Chondrocyte (in vitro differentiated cells): ENCODE results near the gene ETV2. TPM values are rescaled to one million over a fixed set of nuclear protein-coding genes. Genes with fewer than 3 reads are reported as not detected.

Experiments
- DNase-seq: peaks from one replicate; pipeline ENCODE4 v3.0.0; 2021; ENCODE audit warnings: mixed read lengths, low spot score
- H3K27ac Mint-ChIP-seq: one replicate; pipeline ENCODE4 v1.8.0; 2021; ENCODE audit warnings: mild to moderate bottlenecking, moderate library complexity, mixed read lengths; ENCODE audit not compliant: unreplicated experiment
- H3K27me3 Mint-ChIP-seq: 2 replicates; pipeline ENCODE4 v1.8.0; 2021; ENCODE audit warnings: low read depth, mixed read lengths
- H3K36me3 Mint-ChIP-seq: 2 replicates; pipeline ENCODE4 v1.8.0; 2021; ENCODE audit warnings: low read depth, mixed read lengths
- H3K4me1 Mint-ChIP-seq: 2 replicates; pipeline ENCODE4 v1.8.0; 2021; ENCODE audit warnings: low read depth, mild to moderate bottlenecking, mixed read lengths
- H3K4me3 Mint-ChIP-seq: one replicate; pipeline ENCODE4 v1.8.0; 2021; ENCODE audit warnings: mild to moderate bottlenecking, moderate library complexity, mixed read lengths; ENCODE audit not compliant: unreplicated experiment
- H3K9me3 Mint-ChIP-seq: 2 replicates; pipeline ENCODE4 v1.8.0; 2021; ENCODE audit warnings: low read depth, mixed read lengths
- total RNA-seq: library from RNA; stranded (reverse); gene quantifications from 3 replicates; pipeline ENCODE4 v1.2.1, GENCODE V29; 2021
- TF ChIP-seq, protein P1 (sequence below): fragments of 200-600 bp; sonication (generic); IDR thresholded peaks from 2 replicates; pipeline ENCODE4 v1.5.0; 2021; ENCODE audit warnings: antibody characterized with exemption, mild to moderate bottlenecking, moderate library complexity

Gene ETV2
- total RNA-seq, 1 donor from 2014 or later: 1.5 TPM

DNA sequence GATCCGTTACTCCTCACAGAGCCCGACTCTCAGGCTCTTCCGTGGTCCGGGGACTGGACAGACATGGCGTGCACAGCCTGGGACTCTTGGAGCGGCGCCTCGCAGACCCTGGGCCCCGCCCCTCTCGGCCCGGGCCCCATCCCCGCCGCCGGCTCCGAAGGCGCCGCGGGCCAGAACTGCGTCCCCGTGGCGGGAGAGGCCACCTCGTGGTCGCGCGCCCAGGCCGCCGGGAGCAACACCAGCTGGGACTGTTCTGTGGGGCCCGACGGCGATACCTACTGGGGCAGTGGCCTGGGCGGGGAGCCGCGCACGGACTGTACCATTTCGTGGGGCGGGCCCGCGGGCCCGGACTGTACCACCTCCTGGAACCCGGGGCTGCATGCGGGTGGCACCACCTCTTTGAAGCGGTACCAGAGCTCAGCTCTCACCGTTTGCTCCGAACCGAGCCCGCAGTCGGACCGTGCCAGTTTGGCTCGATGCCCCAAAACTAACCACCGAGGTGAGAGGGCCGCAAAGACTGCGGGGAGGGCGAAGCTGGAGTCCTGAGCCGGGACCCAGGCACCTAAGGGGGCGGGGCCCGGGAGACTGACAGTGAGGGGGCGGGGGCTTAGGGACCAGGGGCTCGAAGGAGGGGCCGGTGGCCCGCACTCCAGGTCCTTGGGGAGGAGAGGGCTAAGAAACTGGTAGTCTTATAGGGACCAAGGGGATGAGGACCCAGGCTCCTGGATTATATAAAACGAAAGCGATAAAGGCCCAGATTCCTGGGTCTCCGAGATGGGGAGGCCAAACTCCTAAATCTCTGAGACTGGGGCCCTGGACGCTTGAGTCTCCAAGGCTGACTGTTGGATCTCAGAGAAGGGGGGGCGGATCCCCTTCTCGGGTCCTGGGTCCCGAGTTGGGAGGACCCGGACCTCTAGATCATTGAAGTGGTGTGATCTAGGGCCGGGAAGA is 2.0 kb downstream of the ETV2 start:
- H3K27me3 Mint-ChIP-seq: no peaks in the 10 kb centered on the region
- H3K4me3 Mint-ChIP-seq: peak overlapping the region; percentile 76
- TF ChIP-seq, protein P1, sequence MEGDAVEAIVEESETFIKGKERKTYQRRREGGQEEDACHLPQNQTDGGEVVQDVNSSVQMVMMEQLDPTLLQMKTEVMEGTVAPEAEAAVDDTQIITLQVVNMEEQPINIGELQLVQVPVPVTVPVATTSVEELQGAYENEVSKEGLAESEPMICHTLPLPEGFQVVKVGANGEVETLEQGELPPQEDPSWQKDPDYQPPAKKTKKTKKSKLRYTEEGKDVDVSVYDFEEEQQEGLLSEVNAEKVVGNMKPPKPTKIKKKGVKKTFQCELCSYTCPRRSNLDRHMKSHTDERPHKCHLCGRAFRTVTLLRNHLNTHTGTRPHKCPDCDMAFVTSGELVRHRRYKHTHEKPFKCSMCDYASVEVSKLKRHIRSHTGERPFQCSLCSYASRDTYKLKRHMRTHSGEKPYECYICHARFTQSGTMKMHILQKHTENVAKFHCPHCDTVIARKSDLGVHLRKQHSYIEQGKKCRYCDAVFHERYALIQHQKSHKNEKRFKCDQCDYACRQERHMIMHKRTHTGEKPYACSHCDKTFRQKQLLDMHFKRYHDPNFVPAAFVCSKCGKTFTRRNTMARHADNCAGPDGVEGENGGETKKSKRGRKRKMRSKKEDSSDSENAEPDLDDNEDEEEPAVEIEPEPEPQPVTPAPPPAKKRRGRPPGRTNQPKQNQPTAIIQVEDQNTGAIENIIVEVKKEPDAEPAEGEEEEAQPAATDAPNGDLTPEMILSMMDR: no peak
- H3K27ac Mint-ChIP-seq: peak overlapping the region; percentile 92
- H3K4me1 Mint-ChIP-seq: peaks cover 18% of the 10 kb centered on the region
- no peaks in the 10 kb centered on the region for H3K36me3 Mint-ChIP-seq
- H3K9me3 Mint-ChIP-seq: no peaks in the 10 kb centered on the region
- no peak for DNase-seq

DNA sequence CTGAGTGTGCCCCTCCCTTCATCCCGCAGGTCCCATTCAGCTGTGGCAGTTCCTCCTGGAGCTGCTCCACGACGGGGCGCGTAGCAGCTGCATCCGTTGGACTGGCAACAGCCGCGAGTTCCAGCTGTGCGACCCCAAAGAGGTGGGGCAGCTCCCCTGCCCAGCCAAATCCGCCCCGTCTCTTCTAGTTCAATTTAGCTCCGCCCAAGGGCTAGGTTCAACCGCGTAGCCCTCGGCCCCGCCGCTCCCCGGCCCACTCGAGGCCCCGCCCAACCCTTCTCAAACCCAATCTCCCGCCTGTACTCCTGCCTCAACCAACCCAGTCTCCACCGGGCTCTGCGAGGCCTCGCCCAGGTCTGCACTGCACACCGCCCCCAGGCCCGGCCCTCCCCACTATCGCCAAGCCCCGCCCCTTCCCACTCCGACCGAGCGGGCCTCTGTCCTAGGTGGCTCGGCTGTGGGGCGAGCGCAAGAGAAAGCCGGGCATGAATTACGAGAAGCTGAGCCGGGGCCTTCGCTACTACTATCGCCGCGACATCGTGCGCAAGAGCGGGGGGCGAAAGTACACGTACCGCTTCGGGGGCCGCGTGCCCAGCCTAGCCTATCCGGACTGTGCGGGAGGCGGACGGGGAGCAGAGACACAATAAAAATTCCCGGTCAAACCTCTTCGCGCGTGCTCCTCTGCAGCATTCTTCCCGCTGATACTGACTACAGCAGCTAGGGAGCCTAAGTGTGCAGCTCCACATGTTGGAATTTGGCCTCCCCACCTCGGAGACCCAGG is 2.9 kb downstream of the ETV2 start:
- Mint-ChIP-seq H3K9me3 (no peaks in the 10 kb centered on the region), H3K27me3 (no peaks in the 10 kb centered on the region), H3K4me1 (peaks cover 24% of the 10 kb centered on the region), H3K36me3 (no peaks in the 10 kb centered on the region), H3K27ac (peak overlapping the region; percentile 92), H3K4me3 (peak overlapping the region; percentile 76)
- TF ChIP-seq, protein P1: no peak
- DNase-seq: no peak

DNA sequence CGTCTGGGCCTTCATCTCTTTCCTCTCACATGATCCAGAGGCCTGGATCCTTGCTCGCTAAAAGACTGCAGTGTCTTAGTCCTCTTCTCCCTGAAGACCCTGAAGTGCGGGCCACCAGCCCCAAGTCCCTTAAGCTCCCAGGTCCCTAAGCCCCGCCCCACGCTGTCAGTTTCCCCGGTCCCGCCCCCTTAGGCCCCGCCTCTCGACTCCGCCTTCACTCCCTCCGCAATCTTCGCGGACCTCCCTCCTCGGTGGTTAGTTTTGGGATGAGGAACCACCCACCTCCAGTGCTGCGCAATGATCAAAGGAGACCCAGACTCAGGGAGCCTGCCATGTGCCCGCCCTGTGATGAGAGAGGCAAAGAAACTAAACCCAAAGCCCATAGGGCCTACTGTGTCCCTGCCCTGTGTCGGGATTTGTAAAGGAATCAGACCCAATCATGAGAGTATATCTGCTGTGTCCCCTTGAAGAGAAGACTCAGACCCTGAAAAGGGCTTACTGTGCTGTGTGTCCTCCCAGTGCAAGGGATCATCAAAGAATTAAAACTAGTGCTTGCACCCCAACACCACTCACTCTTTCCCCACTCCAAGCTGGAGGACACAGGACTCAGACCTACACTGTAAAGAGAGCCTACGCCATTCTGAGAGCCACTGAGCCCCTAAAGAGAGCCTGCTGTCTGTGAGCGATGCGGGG is 3.6 kb downstream of the ETV2 start:
- Mint-ChIP-seq H3K36me3 (no peaks in the 10 kb centered on the region), H3K4me1 (peaks cover 24% of the 10 kb centered on the region), H3K27me3 (no peaks in the 10 kb centered on the region), H3K27ac (peak overlapping the region; percentile 92), H3K9me3 (no peaks in the 10 kb centered on the region), H3K4me3 (peak overlapping the region; percentile 76)
- no peak for DNase-seq
- TF ChIP-seq, protein P1: no peak

DNA sequence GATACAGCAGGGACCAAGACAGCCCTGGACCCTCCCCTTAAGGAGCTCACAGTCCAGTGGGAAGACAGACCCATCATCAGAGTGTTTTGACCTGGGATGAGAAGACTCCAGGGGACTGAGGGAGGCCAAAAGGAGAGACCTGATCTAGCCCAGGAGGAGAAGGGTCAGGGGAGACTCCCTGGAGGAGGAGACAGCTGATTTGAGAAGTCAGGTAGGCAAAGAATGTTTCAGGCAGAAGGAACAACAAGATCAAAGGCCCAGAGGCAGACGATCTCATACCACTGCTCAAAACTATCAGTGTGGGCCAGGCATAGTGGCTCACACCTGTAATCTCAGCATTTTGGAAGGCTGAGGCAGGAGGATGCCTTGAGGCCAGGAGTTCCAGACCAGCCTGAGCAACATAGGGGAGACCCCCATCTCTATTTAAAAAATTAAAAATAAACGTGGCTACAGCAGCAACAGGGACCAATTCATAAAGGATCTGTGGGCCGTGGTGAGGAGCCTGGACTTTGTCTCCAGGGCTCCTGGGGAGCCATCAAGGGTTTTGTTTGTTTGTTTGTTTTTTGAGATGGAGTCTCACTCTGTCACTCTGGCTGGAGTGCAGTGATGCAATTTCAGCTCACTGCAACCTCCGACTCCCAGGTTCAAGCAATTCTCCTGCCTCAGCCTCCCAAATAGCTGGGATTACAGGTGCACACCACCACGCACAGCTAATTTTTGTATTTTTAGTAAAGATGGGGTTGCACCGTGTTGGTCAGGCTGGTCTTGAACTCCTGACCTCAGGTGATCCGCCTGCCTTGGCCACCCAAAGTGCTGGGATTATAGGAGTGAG is 4.4 kb downstream of the ETV2 start:
- no peaks in the 10 kb centered on the region for H3K27me3 Mint-ChIP-seq
- H3K27ac Mint-ChIP-seq: no peak overlapping the region
- H3K4me3 Mint-ChIP-seq: no peak overlapping the region
- TF ChIP-seq, protein P1: no peak
- no peaks in the 10 kb centered on the region for H3K36me3 Mint-ChIP-seq
- no peaks in the 10 kb centered on the region for H3K9me3 Mint-ChIP-seq
- H3K4me1 Mint-ChIP-seq: peaks cover 25% of the 10 kb centered on the region
- no peak for DNase-seq
